Lower lobe of right lung (tissue), 2 donors: ENCODE measurements around the gene F11. TPM values are rescaled to one million over a fixed set of nuclear protein-coding genes. Genes with fewer than 3 reads are reported as not detected.
"Not testable (repeated sequence)": the region's sequence is repeated elsewhere in the genome, so short reads cannot be mapped to it uniquely, and the experiment has no call there.

Experiments used
- ATAC-seq, 2 donors: fragments of 200-7000 bp; cut with Tn5 transposase; one replicate each; pipeline ENCODE4 v1.9.1; 2020 to 2022; ENCODE audit warnings: mild to moderate bottlenecking in 2 of 2, moderate library complexity in 2 of 2
- DNase-seq: peaks from one replicate; pipeline ENCODE4 v3.0.0-alpha.2; 2020
- H3K27ac ChIP-seq: fragments of 200-600 bp; one replicate; pipeline ENCODE4 v1.8.0; 2022
- H3K27me3 ChIP-seq: fragments of 200-600 bp; one replicate; pipeline ENCODE4 v1.8.0; 2022; ENCODE audit warnings: low read depth
- H3K36me3 ChIP-seq: fragments of 200-600 bp; one replicate; pipeline ENCODE4 v1.8.0; 2022; ENCODE audit warnings: mild to moderate bottlenecking
- H3K4me1 ChIP-seq: fragments of 200-600 bp; one replicate; pipeline ENCODE4 v1.8.0; 2022
- H3K4me3 ChIP-seq: fragments of 200-600 bp; one replicate; pipeline ENCODE4 v1.8.0; 2022; ENCODE audit warnings: mild to moderate bottlenecking
- H3K9me3 ChIP-seq: fragments of 200-600 bp; one replicate; pipeline ENCODE4 v1.8.0; 2022
- intact Hi-C: fragments of 100-400 bp; cut with DNase I; formaldehyde crosslinking; loops from one replicate; pipeline ENCODE4 v1.11.0; 2022
- total RNA-seq: library from RNA; stranded (reverse); fragmentation: NEBNext Ultra II Directional; extraction: Animal tissue kit (Norgen Biotek cat#: 25700); gene quantifications from one replicate; pipeline ENCODE4 v1.2.1, GENCODE V29; 2021
- TF ChIP-seq, protein P1 (sequence below): fragments of 200-600 bp; IDR thresholded peaks from one replicate; pipeline ENCODE4 v1.8.0; 2022; ENCODE audit warnings: antibody characterized with exemption, mild to moderate bottlenecking
- donor health status: DM: no; HTN: yes; CAD: no; lungs with severe emphysema.

Gene F11
- total RNA-seq, 1 donor from 2014 or later = 20.5 TPM

DNA sequence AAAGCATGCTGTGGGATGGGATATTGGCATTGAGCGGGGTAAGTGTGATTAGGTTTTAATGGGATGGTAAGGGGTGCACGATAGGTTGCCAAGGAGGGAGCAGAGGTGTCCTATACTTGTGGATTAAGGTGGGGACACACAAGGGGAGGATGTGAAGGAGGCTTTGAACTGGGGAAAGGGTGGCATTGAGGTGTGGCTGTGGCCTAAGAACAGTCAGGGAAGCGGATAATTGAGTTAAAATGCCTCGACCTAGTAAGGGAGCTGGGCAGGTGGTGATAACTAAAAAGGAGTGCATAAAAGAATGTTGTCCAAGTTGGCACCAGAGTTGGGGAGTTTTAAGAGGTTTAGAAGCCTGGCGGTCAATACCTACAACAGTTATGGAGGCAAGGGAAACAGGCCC lies 21.2 kb upstream of the F11 start:
- intact Hi-C loops = no loop called here
- Histone ChIP-seq H3K27me3 (no peaks in the 10 kb centered on the region), H3K9me3 (no peaks in the 10 kb centered on the region), H3K36me3 (no peaks in the 10 kb centered on the region), H3K4me3 (no peak overlapping the region), H3K27ac (no peak overlapping the region), H3K4me1 (no peaks in the 10 kb centered on the region)
- DNase-seq (no peak), ATAC-seq (no peak)
- TF ChIP-seq, protein P1, sequence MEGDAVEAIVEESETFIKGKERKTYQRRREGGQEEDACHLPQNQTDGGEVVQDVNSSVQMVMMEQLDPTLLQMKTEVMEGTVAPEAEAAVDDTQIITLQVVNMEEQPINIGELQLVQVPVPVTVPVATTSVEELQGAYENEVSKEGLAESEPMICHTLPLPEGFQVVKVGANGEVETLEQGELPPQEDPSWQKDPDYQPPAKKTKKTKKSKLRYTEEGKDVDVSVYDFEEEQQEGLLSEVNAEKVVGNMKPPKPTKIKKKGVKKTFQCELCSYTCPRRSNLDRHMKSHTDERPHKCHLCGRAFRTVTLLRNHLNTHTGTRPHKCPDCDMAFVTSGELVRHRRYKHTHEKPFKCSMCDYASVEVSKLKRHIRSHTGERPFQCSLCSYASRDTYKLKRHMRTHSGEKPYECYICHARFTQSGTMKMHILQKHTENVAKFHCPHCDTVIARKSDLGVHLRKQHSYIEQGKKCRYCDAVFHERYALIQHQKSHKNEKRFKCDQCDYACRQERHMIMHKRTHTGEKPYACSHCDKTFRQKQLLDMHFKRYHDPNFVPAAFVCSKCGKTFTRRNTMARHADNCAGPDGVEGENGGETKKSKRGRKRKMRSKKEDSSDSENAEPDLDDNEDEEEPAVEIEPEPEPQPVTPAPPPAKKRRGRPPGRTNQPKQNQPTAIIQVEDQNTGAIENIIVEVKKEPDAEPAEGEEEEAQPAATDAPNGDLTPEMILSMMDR = no peak

DNA sequence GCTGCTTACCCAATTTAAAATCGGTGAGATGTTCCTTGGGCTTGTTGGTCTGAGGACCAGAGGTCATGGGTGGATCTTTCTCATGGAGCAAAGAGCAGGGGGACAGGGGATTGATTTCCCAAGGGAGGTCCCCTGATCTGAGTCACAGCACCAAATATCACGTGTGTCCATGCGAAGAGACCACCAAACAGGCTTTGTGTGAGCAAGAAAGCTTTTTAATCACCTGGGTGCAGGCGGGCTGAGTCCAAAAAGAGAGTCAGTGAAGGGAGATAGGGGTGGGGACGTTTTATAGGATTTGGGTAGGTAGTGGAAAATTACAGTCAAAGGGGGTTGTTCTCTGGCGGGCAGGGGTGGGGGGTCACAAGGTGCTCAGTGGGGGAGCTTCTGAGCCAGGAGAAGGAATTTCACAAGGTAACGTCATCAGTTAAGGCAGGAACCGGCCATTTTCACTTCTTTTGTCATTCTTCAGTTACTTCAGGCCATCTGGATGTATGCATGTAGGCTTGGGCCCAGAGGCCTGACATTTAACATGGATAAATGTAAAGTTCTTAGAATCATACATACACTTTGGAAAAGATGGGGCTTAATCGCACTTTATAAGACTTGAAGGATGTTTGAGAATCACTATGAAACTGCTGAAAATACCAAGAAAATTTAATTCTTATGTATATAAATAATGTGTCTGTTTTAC lies 18.8 kb upstream of the F11 start:
- H3K27ac ChIP-seq, ATAC-seq, H3K27me3 ChIP-seq, DNase-seq, H3K9me3 ChIP-seq, H3K36me3 ChIP-seq, H3K4me3 ChIP-seq, intact Hi-C loops, H3K4me1 ChIP-seq: not testable (repeated sequence)

DNA sequence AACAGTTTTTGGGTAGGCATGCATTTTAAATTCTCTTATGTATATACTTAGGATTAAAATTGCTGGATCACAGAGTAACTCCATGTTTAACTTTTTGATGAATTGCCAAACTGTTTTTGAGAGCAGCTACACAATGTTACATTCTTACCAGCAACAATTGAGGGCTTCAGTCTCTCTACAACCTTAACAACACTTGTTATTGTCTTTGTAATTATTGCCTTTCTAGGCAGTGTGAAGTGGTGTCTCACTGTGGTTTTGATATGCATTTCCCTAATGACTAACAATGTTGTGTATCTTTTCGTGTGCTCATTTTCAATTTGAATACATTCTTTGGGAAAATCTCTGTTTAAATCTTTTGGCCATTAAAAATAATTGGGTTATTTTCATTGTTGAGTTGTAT lies 17.3 kb upstream of the F11 start:
- Histone ChIP-seq H3K27ac (no peak overlapping the region), H3K27me3 (no peaks in the 10 kb centered on the region), H3K36me3 (no peaks in the 10 kb centered on the region), H3K9me3 (no peaks in the 10 kb centered on the region), H3K4me1 (no peaks in the 10 kb centered on the region), H3K4me3 (no peak overlapping the region)
- ATAC-seq (no peak), DNase-seq (no peak)
- TF ChIP-seq, protein P1 = no peak
- intact Hi-C loops = no loop called here

DNA sequence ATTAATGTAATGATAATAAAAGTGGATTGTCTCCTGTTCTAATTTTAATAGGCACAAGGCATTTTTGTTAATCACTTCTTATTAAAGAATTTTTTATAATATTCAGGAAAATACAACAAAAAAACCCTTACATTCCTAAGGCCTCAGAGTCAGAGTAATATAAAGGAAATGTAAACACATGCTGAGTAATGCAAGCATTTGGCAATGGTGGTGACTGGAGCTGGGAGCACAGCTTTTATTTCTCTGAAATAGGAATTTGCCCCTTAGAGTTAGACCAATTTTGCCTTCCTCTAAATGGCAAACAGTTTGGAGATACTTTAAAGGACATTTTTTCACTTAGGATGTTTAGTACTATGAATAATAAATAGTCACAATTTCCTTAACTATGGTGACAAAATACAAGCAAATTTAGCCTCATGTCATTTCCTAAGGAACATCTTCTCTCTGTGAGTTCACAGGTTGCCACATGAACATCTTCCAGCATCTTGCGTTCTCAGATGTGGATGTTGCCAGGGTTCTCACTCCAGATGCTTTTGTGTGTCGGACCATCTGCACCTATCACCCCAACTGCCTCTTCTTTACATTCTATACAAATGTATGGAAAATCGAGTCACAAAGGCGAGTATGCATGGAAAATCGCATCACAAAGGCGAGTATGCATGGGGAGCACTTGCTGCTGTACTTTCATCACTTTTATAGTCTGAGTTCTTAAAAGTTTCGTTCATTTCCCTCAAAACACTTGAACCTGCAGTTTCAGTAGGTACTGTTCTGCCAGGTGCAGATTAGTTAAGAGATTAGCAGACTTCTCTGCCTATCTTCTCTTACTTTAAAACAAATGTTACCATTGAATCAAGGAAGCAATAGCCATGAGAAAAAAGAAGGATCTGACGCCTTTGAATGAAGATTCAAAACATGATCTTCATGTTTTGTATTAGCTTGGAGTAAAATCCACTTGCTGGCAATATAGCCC lies 15.9 kb upstream of the F11 start:
- ATAC-seq (no peak), DNase-seq (no peak)
- Histone ChIP-seq H3K4me3 (no peak overlapping the region), H3K27me3 (no peaks in the 10 kb centered on the region), H3K36me3 (no peaks in the 10 kb centered on the region), H3K9me3 (no peaks in the 10 kb centered on the region), H3K4me1 (no peaks in the 10 kb centered on the region), H3K27ac (no peak overlapping the region)
- intact Hi-C loops = no loop called here
- TF ChIP-seq, protein P1 = no peak

DNA sequence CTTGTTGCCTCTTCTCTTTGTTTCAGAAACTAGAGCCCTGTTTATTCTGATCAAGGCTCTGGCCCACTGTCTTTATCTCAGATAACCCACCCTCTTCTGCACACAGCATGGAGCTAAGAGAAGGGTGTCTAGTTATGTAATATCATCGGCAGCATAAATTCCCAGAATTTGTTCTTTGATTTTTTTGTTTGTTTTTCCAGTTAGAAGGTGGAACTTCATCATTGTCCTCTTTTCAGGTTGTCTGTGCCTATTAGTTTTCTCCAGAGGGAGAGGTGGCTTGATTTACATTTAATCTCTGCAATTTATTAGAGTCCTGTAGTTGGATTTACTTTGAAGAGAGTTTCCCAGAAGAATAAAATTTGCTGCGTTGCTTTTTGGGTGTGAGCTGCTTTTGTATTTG lies 15.2 kb upstream of the F11 start:
- intact Hi-C loops = no loop called here
- Histone ChIP-seq H3K27me3 (no peaks in the 10 kb centered on the region), H3K9me3 (no peaks in the 10 kb centered on the region), H3K4me3 (no peak overlapping the region), H3K36me3 (no peaks in the 10 kb centered on the region), H3K27ac (no peak overlapping the region), H3K4me1 (no peaks in the 10 kb centered on the region)
- ATAC-seq = no peak
- TF ChIP-seq, protein P1 = no peak
- no peak for DNase-seq

DNA sequence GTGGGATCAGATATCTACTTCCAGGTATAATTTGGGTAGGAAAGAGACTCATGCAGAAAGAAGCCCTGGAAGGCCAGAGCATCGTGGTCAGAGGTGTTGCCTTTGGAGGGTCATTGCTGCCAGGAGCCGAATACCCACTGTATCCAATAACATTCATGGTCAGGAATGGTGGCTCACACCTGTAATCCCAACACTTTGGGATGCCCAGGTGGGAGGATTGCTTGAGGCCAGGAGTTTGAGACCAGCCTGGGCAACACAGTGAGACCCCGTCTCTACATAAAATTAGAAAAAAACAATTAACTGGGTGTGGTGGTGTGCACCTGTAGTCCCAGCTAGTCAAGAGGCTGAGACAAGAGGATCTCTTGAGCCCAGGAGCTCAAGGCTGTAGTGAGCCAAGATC lies 10.9 kb upstream of the F11 start:
- intact Hi-C loops = no loop called here
- H3K27me3 ChIP-seq = no peaks in the 10 kb centered on the region
- ATAC-seq (no peak), DNase-seq (no peak)
- H3K4me1 ChIP-seq = no peaks in the 10 kb centered on the region
- TF ChIP-seq, protein P1 = no peak
- H3K27ac ChIP-seq = no peak overlapping the region
- no peaks in the 10 kb centered on the region for H3K36me3 ChIP-seq
- H3K4me3 ChIP-seq = no peak overlapping the region
- H3K9me3 ChIP-seq = no peaks in the 10 kb centered on the region
